Omental fat pad (tissue), 4 donors: Measurements from ENCODE around the gene SPAG17. TPM values are rescaled to one million over a fixed set of nuclear protein-coding genes. Genes with fewer than 3 reads are reported as not detected.

Experiments
- ATAC-seq: fragments of 150-250 bp; one replicate; pipeline ENCODE4 v1.9.1; 2016; ENCODE audit warnings: mild to moderate bottlenecking, moderate library complexity; ENCODE audit not compliant: low FRiP score
- DNase-seq: peaks from one replicate; pipeline ENCODE4 v3.0.0-alpha.2; 2019; ENCODE audit warnings: low spot score
- CTCF ChIP-seq, 3 donors: fragments of 450-650 bp; IDR thresholded peaks; one replicate each; pipeline ENCODE4 v1.5.1; 2016 to 2017; ENCODE audit warnings: antibody characterized with exemption in 3 of 3, mild to moderate bottlenecking in 3 of 3, moderate library complexity in 2 of 3
- total RNA-seq, 4 donors: library from RNA; depleted of rRNA; stranded (reverse); fragments of >200 nt; gene quantifications; one replicate each; pipeline ENCODE4 v1.1.0, GENCODE V29; 2016

The SPAG17 gene
- total RNA-seq, 4 donors from 2014 or later, result 0.16 to 1.2 (median 0.24) TPM; not detected in 1

GRCh38 chr1:118118469-118118868 lies 66.6 kb downstream of the SPAG17 start:
- no peak for DNase-seq

GRCh38 chr1:118117521-118117920 lies 67.5 kb downstream of the SPAG17 start:
- no peak for TF ChIP-seq CTCF (IDR thresholded peaks at IDR 0.05)
- ATAC-seq, result no peak
- DNase-seq, result no peak

More at GRCh38 chr1:118118469-118118868, 66.6 kb downstream of the SPAG17 start:
- TF ChIP-seq CTCF (IDR thresholded peaks at IDR 0.05), result no peak
- no peak for ATAC-seq

DNA sequence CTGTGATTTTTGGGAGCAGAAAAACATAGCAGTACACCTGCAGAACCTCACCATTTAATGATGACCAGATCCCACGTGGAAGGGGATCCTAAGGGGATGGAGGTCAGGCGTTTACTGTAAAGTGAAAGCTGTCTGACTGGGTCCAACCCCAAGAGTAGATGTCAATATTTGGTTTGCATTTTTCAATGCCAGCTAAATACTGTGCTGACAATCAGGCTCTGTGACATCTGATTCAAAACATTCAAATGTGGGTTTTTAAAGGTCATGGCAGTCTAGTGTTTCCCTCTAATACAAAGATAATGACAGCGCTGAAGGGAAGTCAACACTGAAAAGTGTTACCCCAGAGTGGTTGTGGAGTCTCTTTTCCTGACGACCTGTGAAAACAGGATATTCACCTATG lies 68.1 kb downstream of the SPAG17 start:
- TF ChIP-seq CTCF (IDR thresholded peaks at IDR 0.05), result no peak
- ATAC-seq (no peak), DNase-seq (no peak)

DNA sequence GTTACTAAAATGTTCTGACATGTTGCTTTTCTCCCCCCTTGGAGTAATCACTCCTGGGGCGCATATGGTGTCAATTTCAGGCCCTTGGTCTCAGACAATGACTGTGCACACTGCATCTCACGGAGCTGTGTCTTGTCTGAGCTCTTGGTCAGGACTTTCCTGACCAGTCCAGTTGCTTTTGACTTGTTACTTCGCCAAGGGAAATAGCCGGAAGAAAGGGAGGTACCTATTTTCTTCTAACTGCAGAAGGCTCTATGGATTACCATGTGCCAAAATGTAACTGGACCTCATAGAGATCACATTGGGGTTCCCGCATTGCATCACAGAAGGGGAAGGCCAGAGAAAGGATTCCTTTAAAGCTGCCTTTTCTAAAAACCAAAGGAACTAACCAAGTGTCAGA lies 68.6 kb downstream of the SPAG17 start:
- no peak for ATAC-seq
- no peak for DNase-seq

GRCh38 chr1:118115567-118116295 lies 69.3 kb downstream of the SPAG17 start:
- TF ChIP-seq CTCF (IDR thresholded peaks at IDR 0.05), result no peak
- DNase-seq (no peak), ATAC-seq (no peak)

More for the DNA sequence above, 68.6 kb downstream of the SPAG17 start:
- no peak for TF ChIP-seq CTCF (IDR thresholded peaks at IDR 0.05)

DNA sequence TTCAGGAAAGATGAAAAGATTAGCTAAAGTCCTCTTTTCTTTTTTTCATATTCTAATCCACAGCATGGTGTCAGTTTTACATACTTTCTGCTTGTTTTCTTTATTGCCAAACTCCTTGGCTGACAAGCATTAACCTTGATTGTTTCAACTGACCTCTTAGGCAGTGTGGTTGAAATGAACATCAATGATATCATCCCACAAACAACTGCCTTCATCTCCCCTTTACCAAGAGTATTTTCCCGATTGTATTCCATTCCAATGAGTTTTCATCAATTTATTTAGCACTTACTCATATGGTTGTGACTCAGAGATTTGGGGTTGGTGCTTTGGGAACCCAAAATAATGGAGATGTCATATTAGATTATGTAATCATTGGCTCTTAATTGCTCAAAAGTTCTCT lies 71.8 kb downstream of the SPAG17 start:
- DNase-seq, result no peak

More for the DNA sequence above, 71.8 kb downstream of the SPAG17 start:
- ATAC-seq, result no peak
- no peak for TF ChIP-seq CTCF (IDR thresholded peaks at IDR 0.05)
